AG04449 (cell line): ENCODE data around the gene CCDC70.
"Not testable (repeated sequence)": the region's sequence is repeated elsewhere in the genome, so short reads cannot be mapped to it uniquely, and the experiment has no call there.

ENCODE experiments used
- CTCF ChIA-PET: fragments of 350-600 bp; formaldehyde crosslinking; extraction: SDS; loops from one replicate; lab custom pipeline; 2021; ENCODE audit warnings: antibody characterized with exemption; lab: Yijun Ruan, JAX
- POLR2A ChIA-PET: fragments of 400-600, 350-600 bp; formaldehyde crosslinking; extraction: SDS; loops from one replicate; lab custom pipeline; 2020; ENCODE audit warnings: antibody characterized with exemption, inconsistent platforms; lab: Yijun Ruan, JAX
- DNase-seq: peaks from one replicate; pipeline ENCODE4 v3.0.0-alpha.2; 2010; ENCODE audit warnings: low read depth, low spot score
- H3K4me3 ChIP-seq: 2 replicates; pipeline ENCODE4 v1.5.1; 2011; ENCODE audit warnings: low read depth, mild to moderate bottlenecking, control low read depth, low read length
- TF ChIP-seq, protein P1 (sequence below): IDR thresholded peaks from one replicate; pipeline ENCODE4 v1.5.1; 2011; ENCODE audit warnings: mild to moderate bottlenecking, moderate library complexity, low read length, control low read depth, inconsistent platforms; ENCODE audit not compliant: insufficient read depth; ENCODE audit errors: missing control alignments

The CCDC70 gene

DNA sequence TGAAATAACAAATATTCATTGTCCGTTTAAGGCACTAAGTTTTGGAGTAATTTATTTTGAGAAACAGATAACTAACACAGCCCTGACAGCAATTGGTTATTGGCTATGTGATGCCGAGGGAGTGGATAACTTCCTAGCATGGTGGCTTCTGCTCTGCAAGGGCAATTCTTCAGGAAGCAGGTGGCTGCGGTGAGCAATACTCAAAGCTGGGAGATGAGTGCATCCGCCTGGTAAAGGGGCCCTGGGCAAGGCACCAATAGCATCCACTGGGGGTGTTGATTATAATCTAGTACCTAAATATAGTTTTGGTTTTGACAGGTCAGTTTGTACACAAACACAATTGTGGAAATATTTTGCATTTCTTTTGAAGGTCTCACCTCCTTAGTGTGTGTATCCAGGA, 41.0 kb downstream of the CCDC70 start:
- ChIA-PET POLR2A (no interaction called here), CTCF (interaction anchor here (1.2 to 1.7 kb wide), 2 partner anchors 10 to 225 kb away, joined by 3 to 4 read pairs; no protein-coding TSS in a partner anchor)
- no peak overlapping the region for H3K4me3 ChIP-seq
- TF ChIP-seq, protein P1, sequence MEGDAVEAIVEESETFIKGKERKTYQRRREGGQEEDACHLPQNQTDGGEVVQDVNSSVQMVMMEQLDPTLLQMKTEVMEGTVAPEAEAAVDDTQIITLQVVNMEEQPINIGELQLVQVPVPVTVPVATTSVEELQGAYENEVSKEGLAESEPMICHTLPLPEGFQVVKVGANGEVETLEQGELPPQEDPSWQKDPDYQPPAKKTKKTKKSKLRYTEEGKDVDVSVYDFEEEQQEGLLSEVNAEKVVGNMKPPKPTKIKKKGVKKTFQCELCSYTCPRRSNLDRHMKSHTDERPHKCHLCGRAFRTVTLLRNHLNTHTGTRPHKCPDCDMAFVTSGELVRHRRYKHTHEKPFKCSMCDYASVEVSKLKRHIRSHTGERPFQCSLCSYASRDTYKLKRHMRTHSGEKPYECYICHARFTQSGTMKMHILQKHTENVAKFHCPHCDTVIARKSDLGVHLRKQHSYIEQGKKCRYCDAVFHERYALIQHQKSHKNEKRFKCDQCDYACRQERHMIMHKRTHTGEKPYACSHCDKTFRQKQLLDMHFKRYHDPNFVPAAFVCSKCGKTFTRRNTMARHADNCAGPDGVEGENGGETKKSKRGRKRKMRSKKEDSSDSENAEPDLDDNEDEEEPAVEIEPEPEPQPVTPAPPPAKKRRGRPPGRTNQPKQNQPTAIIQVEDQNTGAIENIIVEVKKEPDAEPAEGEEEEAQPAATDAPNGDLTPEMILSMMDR, result no peak
- no peak for DNase-seq

- ChIA-PET CTCF (interaction anchor here (1.4 to 1.7 kb wide), 2 partner anchors 11 to 222 kb away, joined by 3 read pairs; no protein-coding TSS in a partner anchor), POLR2A (no interaction called here)
- TF ChIP-seq, protein P1, result no peak
- H3K4me3 ChIP-seq, result no peak overlapping the region
- no peak for DNase-seq
Observed at GRCh38 chr13:51905787-51906186, 44.0 kb downstream of the CCDC70 start.

DNA sequence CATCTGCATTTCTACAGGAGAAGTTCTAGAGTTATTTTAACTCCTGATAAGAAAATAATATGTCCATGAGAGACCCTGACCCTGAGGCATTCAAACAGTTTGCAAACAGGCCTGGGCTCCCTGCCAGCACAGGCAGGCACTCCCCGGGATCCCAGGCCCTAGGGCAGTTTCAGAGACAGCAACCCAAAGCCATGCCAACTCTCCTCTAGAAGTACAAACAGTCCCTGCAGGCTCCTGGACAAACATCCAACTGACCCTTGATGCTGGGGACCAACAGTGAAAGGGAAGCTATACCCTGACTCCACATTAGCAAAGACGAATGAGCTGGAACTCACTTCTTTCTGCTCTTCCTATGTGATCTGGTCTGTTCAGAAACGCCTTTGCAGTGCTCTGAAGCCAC, 44.8 kb downstream of the CCDC70 start:
- CTCF ChIA-PET, result interaction anchor here (1.0 to 1.7 kb wide), 2 partner anchors 10 to 12 kb away, joined by 3 read pairs; no protein-coding TSS in a partner anchor
- POLR2A ChIA-PET, result no interaction called here
- DNase-seq, result no peak

GRCh38 chr13:51907040-51907732, 45.4 kb downstream of the CCDC70 start:
- no peak for DNase-seq
- ChIA-PET CTCF (interaction anchor here (1.0 kb wide), 1 partner anchor 11 kb away, joined by 3 read pairs; no protein-coding TSS in a partner anchor), POLR2A (no interaction called here)
- H3K4me3 ChIP-seq, result no peak overlapping the region
- TF ChIP-seq, protein P1, result no peak

More for the DNA sequence above, 44.8 kb downstream of the CCDC70 start:
- no peak overlapping the region for H3K4me3 ChIP-seq
- TF ChIP-seq, protein P1, result no peak

DNA sequence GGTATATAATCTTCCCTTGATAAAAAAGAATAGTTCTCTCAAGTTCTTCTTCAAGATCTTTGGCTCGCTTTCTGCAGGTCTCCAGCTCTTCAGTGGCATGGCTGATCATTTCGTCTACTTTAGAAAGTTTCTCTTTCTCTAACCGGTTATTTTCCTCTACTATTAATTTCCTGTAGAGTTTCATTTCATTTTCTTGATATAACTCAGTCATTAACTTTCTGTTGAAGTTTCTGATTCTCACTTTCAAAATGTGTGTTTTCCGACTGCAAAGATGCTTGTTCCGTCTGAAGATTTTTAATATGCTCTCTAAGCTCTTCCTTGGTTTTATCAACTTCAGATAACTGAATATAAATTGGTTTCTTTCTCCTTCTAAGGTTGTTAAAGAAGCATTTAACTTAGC, 47.5 kb downstream of the CCDC70 start:
- CTCF ChIA-PET, result interaction anchor here (0.9 kb wide), 1 partner anchor 218 kb away, joined by 3 read pairs; no protein-coding TSS in a partner anchor
- DNase-seq, H3K4me3 ChIP-seq, POLR2A ChIA-PET: not testable (repeated sequence)

- ChIA-PET CTCF (no interaction called here), POLR2A (no interaction called here)
- DNase-seq, result no peak
- TF ChIP-seq, protein P1, result no peak
- no peak overlapping the region for H3K4me3 ChIP-seq
Observed at GRCh38 chr13:51910508-51910907, 48.7 kb downstream of the CCDC70 start.
